ENCODE data around the gene ERO1B.

The ERO1B gene

GRCh38 chr1:236311040-236311439 is 29.3 kb upstream of the ERO1B start:
- no peak for DNase-seq (ENCODE audit: low read depth)
- H3K4me3 ChIP-seq (ENCODE audit: control insufficient read depth, low read depth, low read length), result no peak overlapping the region
- TF ChIP-seq CTCF (conservative IDR thresholded peaks at IDR 0.05; ENCODE audit: control insufficient read depth, insufficient read depth, low read depth, low read length), result no peak

- H3K4me3 ChIP-seq (ENCODE audit: control insufficient read depth, low read depth, low read length), result no peak overlapping the region
- no peak for DNase-seq (ENCODE audit: low read depth)
- TF ChIP-seq CTCF (conservative IDR thresholded peaks at IDR 0.05; ENCODE audit: control insufficient read depth, insufficient read depth, low read depth, low read length), result no peak
These were observed 27.1 kb upstream of the ERO1B start for GRCh38 chr1:236308827-236309226.

- TF ChIP-seq CTCF (conservative IDR thresholded peaks at IDR 0.05; ENCODE audit: control insufficient read depth, insufficient read depth, low read depth, low read length), result no peak
- DNase-seq (ENCODE audit: low read depth), result no peak
- no peak overlapping the region for H3K4me3 ChIP-seq (ENCODE audit: control insufficient read depth, low read depth, low read length)
These were observed 25.7 kb upstream of the ERO1B start for GRCh38 chr1:236307435-236307834.

- TF ChIP-seq CTCF (conservative IDR thresholded peaks at IDR 0.05; ENCODE audit: control insufficient read depth, insufficient read depth, low read depth, low read length), result no peak
- H3K4me3 ChIP-seq (ENCODE audit: control insufficient read depth, low read depth, low read length), result no peak overlapping the region
- no peak for DNase-seq (ENCODE audit: low read depth)
These were observed 22.9 kb upstream of the ERO1B start for GRCh38 chr1:236304682-236305081.

GRCh38 chr1:236303675-236304074 is 21.9 kb upstream of the ERO1B start:
- no peak for TF ChIP-seq CTCF (conservative IDR thresholded peaks at IDR 0.05; ENCODE audit: control insufficient read depth, insufficient read depth, low read depth, low read length)
- no peak overlapping the region for H3K4me3 ChIP-seq (ENCODE audit: control insufficient read depth, low read depth, low read length)
- DNase-seq (ENCODE audit: low read depth), result no peak

- no peak for DNase-seq (ENCODE audit: low read depth)
- H3K4me3 ChIP-seq (ENCODE audit: control insufficient read depth, low read depth, low read length), result no peak overlapping the region
- no peak for TF ChIP-seq CTCF (conservative IDR thresholded peaks at IDR 0.05; ENCODE audit: control insufficient read depth, insufficient read depth, low read depth, low read length)
These were observed 21.2 kb upstream of the ERO1B start for GRCh38 chr1:236302941-236303340.

- DNase-seq (ENCODE audit: low read depth), result no peak
- H3K4me3 ChIP-seq (ENCODE audit: control insufficient read depth, low read depth, low read length), result no peak overlapping the region
- no peak for TF ChIP-seq CTCF (conservative IDR thresholded peaks at IDR 0.05; ENCODE audit: control insufficient read depth, insufficient read depth, low read depth, low read length)
These were observed 20.2 kb upstream of the ERO1B start for GRCh38 chr1:236301958-236302335.

Measured in fibroblast of mammary gland (primary cell).